H54 (cell line): Measurements from ENCODE around the gene UBE2J1.

Experiments used
- DNase-seq: peaks from one replicate; pipeline ENCODE4 v3.0.0; 2011; ENCODE audit warnings: low spot score, mixed read lengths; ENCODE audit not compliant: insufficient read length
- FAIRE-seq: peaks from 3 replicates; lab custom pipeline; 2011; peaks lifted over from hg19 to GRCh38; lab: Jason Lieb, UNC
- POLR2A ChIP-seq: IDR thresholded peaks from 2 replicates; pipeline ENCODE4 v1.6.1; 2011; ENCODE audit warnings: low read depth, mild to moderate bottlenecking, low read length

The UBE2J1 gene

GRCh38 chr6:89282749-89283148 is 69.8 kb downstream of the UBE2J1 start:
- FAIRE-seq, result no peak

GRCh38 chr6:89281779-89282246 is 70.7 kb downstream of the UBE2J1 start:
- TF ChIP-seq POLR2A, result no peak
- peak; percentile 64 for FAIRE-seq
- DNase-seq, result peak; percentile 73

More at GRCh38 chr6:89282749-89283148, 69.8 kb downstream of the UBE2J1 start:
- no peak for TF ChIP-seq POLR2A
- no peak for DNase-seq

GRCh38 chr6:89278956-89279355 is 73.6 kb downstream of the UBE2J1 start:
- no peak for FAIRE-seq
- DNase-seq, result no peak
- TF ChIP-seq POLR2A, result no peak
